GM23338 (cell line): ENCODE data around the gene RAD21L1. TPM values are rescaled to one million over a fixed set of nuclear protein-coding genes. Genes with fewer than 3 reads are reported as not detected.

Experiments used
- ATAC-seq: fragments of 200-7000 bp; cut with Tn5 transposase; 3 replicates; pipeline ENCODE4 v1.9.1; 2020
- DNase-seq: peaks from one replicate; pipeline ENCODE4 v3.0.0-alpha.2; 2015; ENCODE audit warnings: low spot score
- H2AFZ ChIP-seq: fragments of 200-600 bp; sonication (generic); 2 replicates; pipeline ENCODE4 v1.8.0; 2016; ENCODE audit warnings: antibody characterized with exemption, mild to moderate bottlenecking, moderate library complexity
- H3F3A ChIP-seq: fragments of 200-600 bp; sonication (generic); replicated peaks from 2 replicates; pipeline ENCODE4 v1.8.0; 2017; ENCODE audit warnings: antibody characterized with exemption, mixed run types, low read depth
- H3K27ac ChIP-seq: fragments of 200-600 bp; sonication (generic); 2 replicates; pipeline ENCODE4 v1.6.1; 2016; ENCODE audit warnings: low read depth
- H3K27me3 ChIP-seq: fragments of 200-600 bp; sonication (generic); 2 replicates; pipeline ENCODE4 v1.8.0; 2016; ENCODE audit warnings: mild to moderate bottlenecking, mixed run types, moderate library complexity; ENCODE audit not compliant: insufficient read depth
- H3K36me3 ChIP-seq: fragments of 200-600 bp; sonication (generic); 2 replicates; pipeline ENCODE4 v1.8.0; 2016; ENCODE audit warnings: mild to moderate bottlenecking; ENCODE audit not compliant: insufficient read depth
- H3K4me1 ChIP-seq: fragments of 200-600 bp; sonication (generic); 2 replicates; pipeline ENCODE4 v1.8.0; 2016; ENCODE audit warnings: mild to moderate bottlenecking, moderate library complexity; ENCODE audit not compliant: insufficient read depth
- H3K4me2 ChIP-seq: fragments of 200-600 bp; sonication (generic); 2 replicates; pipeline ENCODE4 v1.7.1; 2017; ENCODE audit warnings: mixed run types
- H3K4me3 ChIP-seq: fragments of 200-600 bp; sonication (generic); 2 replicates; pipeline ENCODE4 v1.6.1; 2016; ENCODE audit warnings: mixed run types
- H3K79me2 ChIP-seq: fragments of 200-600 bp; sonication (generic); replicated peaks from 2 replicates; pipeline ENCODE4 v1.8.0; 2017; ENCODE audit warnings: mild to moderate bottlenecking; ENCODE audit not compliant: insufficient read depth
- H3K9me2 ChIP-seq: fragments of 200-600 bp; sonication (generic); 2 replicates; pipeline ENCODE4 v1.8.0; 2017; ENCODE audit not compliant: insufficient read depth
- H4K20me1 ChIP-seq: fragments of 200-600 bp; sonication (generic); replicated peaks from 2 replicates; pipeline ENCODE4 v1.8.0; 2017; ENCODE audit warnings: mild to moderate bottlenecking; ENCODE audit not compliant: insufficient read depth
- H3K27ac Mint-ChIP-seq: 2 replicates; pipeline ENCODE4 v1.8.0; 2020; ENCODE audit warnings: inconsistent platforms, mild to moderate bottlenecking, moderate library complexity, mixed read lengths
- H3K27me3 Mint-ChIP-seq: 3 replicates; pipeline ENCODE4 v1.8.0; 2022; ENCODE audit warnings: low read depth, mild to moderate bottlenecking, moderate library complexity, mixed read lengths, inconsistent platforms; ENCODE audit not compliant: insufficient read depth, poor library complexity
- H3K36me3 Mint-ChIP-seq: 3 replicates; pipeline ENCODE4 v1.8.0; 2021; ENCODE audit warnings: low read depth, mild to moderate bottlenecking, inconsistent platforms, moderate library complexity, mixed read lengths
- H3K4me1 Mint-ChIP-seq: 3 replicates; pipeline ENCODE4 v1.8.0; 2020; ENCODE audit warnings: mild to moderate bottlenecking, inconsistent platforms, mixed read lengths
- H3K4me3 Mint-ChIP-seq: 3 replicates; pipeline ENCODE4 v1.8.0; 2021; ENCODE audit warnings: moderate library complexity, mild to moderate bottlenecking, inconsistent platforms, mixed read lengths
- H3K9me3 Mint-ChIP-seq: 3 replicates; pipeline ENCODE4 v1.8.0; 2020; ENCODE audit warnings: moderate library complexity, mild to moderate bottlenecking, inconsistent platforms, mixed read lengths
- CREB1 ChIP-seq: fragments of 250-450 bp; sonication (Bioruptor Pico); IDR thresholded peaks from 2 replicates; pipeline ENCODE4 v1.5.0; 2020; ENCODE audit warnings: low read depth, mild to moderate bottlenecking, moderate library complexity
- CTCF ChIP-seq, 2 experiments: fragments of 200-600 bp in 1 of 2; sonication (generic) in 1 of 2; conservative IDR thresholded peaks; 2 replicates each; pipeline versions ENCODE4 v1.5.1 to v1.6.1; 2016 to 2017; ENCODE audit warnings: antibody characterized with exemption in 2 of 2, low read depth in 2 of 2, mild to moderate bottlenecking in 2 of 2, moderate library complexity in 1 of 2
- ETS1 ChIP-seq: IDR thresholded peaks from 2 replicates; pipeline ENCODE4 v1.6.1; 2016; ENCODE audit warnings: antibody characterized with exemption
- EZH2 ChIP-seq: fragments of 200-600 bp; sonication (generic); IDR thresholded peaks from one replicate; pipeline ENCODE4 v1.8.0; 2017; ENCODE audit warnings: antibody characterized with exemption, mild to moderate bottlenecking, low read depth; ENCODE audit not compliant: unreplicated experiment
- EZH2phosphoT487 ChIP-seq: fragments of 200-600 bp; sonication (generic); IDR thresholded peaks from one replicate; pipeline ENCODE4 v1.8.1; 2018; ENCODE audit warnings: antibody characterized with exemption; ENCODE audit not compliant: unreplicated experiment
- JUNB ChIP-seq: IDR thresholded peaks from one replicate; pipeline ENCODE4 v1.6.1; 2016; ENCODE audit warnings: antibody characterized with exemption; ENCODE audit not compliant: unreplicated experiment
- REST ChIP-seq: IDR thresholded peaks from one replicate; pipeline ENCODE4 v1.6.1; 2018; ENCODE audit warnings: antibody characterized with exemption; ENCODE audit not compliant: unreplicated experiment
- STAT1 ChIP-seq: IDR thresholded peaks from one replicate; pipeline ENCODE4 v1.6.1; 2016; ENCODE audit warnings: antibody characterized with exemption; ENCODE audit not compliant: unreplicated experiment
- ZNF114 ChIP-seq: fragments of 250-450 bp; sonication (Bioruptor Pico); IDR thresholded peaks from 2 replicates; pipeline ENCODE4 v1.5.0; 2020; ENCODE audit warnings: mild to moderate bottlenecking, moderate library complexity
- ZNF331 ChIP-seq: fragments of 250-450 bp; sonication (Bioruptor Pico); IDR thresholded peaks from 2 replicates; pipeline ENCODE4 v1.5.0; 2020; ENCODE audit warnings: low read depth, mild to moderate bottlenecking, moderate library complexity
- polyA plus RNA-seq: library from polyadenylated mRNA; unstranded; fragments of >200 nt; fragmentation: Nextera tagmentation; extraction: Ambion mirVana; gene quantifications from 2 replicates; pipeline ENCODE4 v1.2.1, GENCODE V29; 2016
- total RNA-seq: library from RNA; depleted of rRNA; stranded (reverse); fragments of >200 nt; shearing (Covaris generic); gene quantifications from 2 replicates; pipeline ENCODE4 v1.2.3, GENCODE V29; 2014
- TF ChIP-seq, protein P1 (sequence below): fragments of 250-450 bp; sonication (Bioruptor Pico); IDR thresholded peaks from 2 replicates; pipeline ENCODE4 v1.5.0; 2020; ENCODE audit warnings: mild to moderate bottlenecking, moderate library complexity

Gene RAD21L1
- total and polyA plus RNA-seq, 2 experiments from 2014 or later = 0.10 to 0.95 TPM

DNA sequence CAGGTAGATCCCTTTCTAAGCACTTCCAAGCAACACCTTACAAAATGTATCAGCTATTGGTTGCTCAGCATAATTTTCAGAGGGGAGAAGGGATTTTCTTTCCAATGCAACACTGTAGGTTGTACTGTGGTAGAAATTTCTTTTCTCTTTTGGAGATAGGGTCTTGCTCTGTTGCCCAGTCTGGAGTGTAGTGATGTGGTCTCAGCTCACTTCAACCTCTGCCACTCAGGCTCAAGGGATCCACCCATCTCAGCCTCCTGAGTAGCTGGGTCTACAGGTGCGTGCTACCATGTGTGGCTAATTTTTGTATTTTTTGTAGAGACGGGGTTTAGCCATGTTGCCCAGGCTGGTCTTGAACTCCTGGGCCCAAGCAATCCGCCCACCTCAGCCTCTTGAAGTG, 16.3 kb downstream of the RAD21L1 start (continued):
- TF ChIP-seq, protein P1, sequence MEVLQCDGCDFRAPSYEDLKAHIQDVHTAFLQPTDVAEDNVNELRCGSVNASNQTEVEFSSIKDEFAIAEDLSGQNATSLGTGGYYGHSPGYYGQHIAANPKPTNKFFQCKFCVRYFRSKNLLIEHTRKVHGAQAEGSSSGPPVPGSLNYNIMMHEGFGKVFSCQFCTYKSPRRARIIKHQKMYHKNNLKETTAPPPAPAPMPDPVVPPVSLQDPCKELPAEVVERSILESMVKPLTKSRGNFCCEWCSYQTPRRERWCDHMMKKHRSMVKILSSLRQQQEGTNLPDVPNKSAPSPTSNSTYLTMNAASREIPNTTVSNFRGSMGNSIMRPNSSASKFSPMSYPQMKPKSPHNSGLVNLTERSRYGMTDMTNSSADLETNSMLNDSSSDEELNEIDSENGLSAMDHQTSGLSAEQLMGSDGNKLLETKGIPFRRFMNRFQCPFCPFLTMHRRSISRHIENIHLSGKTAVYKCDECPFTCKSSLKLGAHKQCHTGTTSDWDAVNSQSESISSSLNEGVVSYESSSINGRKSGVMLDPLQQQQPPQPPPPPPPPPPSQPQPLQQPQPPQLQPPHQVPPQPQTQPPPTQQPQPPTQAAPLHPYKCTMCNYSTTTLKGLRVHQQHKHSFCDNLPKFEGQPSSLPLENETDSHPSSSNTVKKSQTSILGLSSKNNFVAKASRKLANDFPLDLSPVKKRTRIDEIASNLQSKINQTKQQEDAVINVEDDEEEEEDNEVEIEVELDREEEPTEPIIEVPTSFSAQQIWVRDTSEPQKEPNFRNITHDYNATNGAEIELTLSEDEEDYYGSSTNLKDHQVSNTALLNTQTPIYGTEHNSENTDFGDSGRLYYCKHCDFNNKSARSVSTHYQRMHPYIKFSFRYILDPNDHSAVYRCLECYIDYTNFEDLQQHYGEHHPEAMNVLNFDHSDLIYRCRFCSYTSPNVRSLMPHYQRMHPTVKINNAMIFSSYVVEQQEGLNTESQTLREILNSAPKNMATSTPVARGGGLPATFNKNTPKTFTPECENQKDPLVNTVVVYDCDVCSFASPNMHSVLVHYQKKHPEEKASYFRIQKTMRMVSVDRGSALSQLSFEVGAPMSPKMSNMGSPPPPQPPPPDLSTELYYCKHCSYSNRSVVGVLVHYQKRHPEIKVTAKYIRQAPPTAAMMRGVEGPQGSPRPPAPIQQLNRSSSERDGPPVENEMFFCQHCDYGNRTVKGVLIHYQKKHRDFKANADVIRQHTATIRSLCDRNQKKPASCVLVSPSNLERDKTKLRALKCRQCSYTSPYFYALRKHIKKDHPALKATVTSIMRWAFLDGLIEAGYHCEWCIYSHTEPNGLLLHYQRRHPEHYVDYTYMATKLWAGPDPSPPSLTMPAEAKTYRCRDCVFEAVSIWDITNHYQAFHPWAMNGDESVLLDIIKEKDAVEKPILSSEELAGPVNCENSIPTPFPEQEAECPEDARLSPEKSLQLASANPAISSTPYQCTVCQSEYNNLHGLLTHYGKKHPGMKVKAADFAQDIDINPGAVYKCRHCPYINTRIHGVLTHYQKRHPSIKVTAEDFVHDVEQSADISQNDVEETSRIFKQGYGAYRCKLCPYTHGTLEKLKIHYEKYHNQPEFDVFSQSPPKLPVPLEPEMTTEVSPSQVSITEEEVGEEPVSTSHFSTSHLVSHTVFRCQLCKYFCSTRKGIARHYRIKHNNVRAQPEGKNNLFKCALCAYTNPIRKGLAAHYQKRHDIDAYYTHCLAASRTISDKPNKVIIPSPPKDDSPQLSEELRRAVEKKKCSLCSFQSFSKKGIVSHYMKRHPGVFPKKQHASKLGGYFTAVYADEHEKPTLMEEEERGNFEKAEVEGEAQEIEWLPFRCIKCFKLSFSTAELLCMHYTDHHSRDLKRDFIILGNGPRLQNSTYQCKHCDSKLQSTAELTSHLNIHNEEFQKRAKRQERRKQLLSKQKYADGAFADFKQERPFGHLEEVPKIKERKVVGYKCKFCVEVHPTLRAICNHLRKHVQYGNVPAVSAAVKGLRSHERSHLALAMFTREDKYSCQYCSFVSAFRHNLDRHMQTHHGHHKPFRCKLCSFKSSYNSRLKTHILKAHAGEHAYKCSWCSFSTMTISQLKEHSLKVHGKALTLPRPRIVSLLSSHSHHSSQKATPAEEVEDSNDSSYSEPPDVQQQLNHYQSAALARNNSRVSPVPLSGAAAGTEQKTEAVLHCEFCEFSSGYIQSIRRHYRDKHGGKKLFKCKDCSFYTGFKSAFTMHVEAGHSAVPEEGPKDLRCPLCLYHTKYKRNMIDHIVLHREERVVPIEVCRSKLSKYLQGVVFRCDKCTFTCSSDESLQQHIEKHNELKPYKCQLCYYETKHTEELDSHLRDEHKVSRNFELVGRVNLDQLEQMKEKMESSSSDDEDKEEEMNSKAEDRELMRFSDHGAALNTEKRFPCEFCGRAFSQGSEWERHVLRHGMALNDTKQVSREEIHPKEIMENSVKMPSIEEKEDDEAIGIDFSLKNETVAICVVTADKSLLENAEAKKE = no peak
- no peak for TF ChIP-seq CTCF (conservative IDR thresholded peaks at IDR 0.05; ENCODE audit: low read depth in 2 of 2)
- TF ChIP-seq EZH2 = no peak
- TF ChIP-seq JUNB = no peak
- TF ChIP-seq STAT1 = no peak
- TF ChIP-seq ZNF331 (CRISPR knock-in tag) = no peak
- TF ChIP-seq CREB1 (CRISPR knock-in tag) = no peak
- TF ChIP-seq EZH2phosphoT487 = no peak

- DNase-seq (no peak), ATAC-seq (no peak)
- Mint-ChIP-seq H3K27ac (no peak overlapping the region), H3K4me1 (peaks cover 5% of the 10 kb centered on the region; the same call in 2 of the 3 replicates), H3K36me3 (no peaks in the 10 kb centered on the region), H3K4me3 (no peak overlapping the region), H3K27me3 (no peaks in the 10 kb centered on the region), H3K9me3 (no peaks in the 10 kb centered on the region)
- Histone ChIP-seq H3K4me3 (no peak overlapping the region), H4K20me1 (no peaks in the 10 kb centered on the region), H3K4me1 (no peaks in the 10 kb centered on the region), H2AFZ (no peak overlapping the region), H3K4me2 (no peak overlapping the region), H3F3A (no peaks in the 10 kb centered on the region), H3K27ac (no peak overlapping the region), H3K36me3 (no peaks in the 10 kb centered on the region), H3K9me2 (no peaks in the 10 kb centered on the region), H3K27me3 (no peaks in the 10 kb centered on the region), H3K79me2 (no peaks in the 10 kb centered on the region)
- TF ChIP-seq ETS1 (no peak), REST (no peak), JUNB (no peak), EZH2 (no peak), ZNF114 (no peak), STAT1 (no peak)
These were observed 16.7 kb downstream of the RAD21L1 start for GRCh38 chr20:1242530-1242929.
